HL-60/S4 treated with retinoic acid at 250 ng/mL for 4 days and 3 days (cell line): ENCODE measurements around the gene ZEB2.

ENCODE experiments used
- in situ Hi-C: fragments of 300-500 bp; cut with MboI; formaldehyde crosslinking; loops from 2 replicates; pipeline ENCODE4 v1.7.0; 2022; ENCODE audit warnings: low sequenced_read_pairs

The ZEB2 gene

GRCh38 chr2:144453486-144454158 is 66.3 kb downstream of the ZEB2 start:
- in situ Hi-C loops = no loop called here

- in situ Hi-C loops = no loop called here
These were observed 67.0 kb downstream of the ZEB2 start for GRCh38 chr2:144452989-144453336.

DNA sequence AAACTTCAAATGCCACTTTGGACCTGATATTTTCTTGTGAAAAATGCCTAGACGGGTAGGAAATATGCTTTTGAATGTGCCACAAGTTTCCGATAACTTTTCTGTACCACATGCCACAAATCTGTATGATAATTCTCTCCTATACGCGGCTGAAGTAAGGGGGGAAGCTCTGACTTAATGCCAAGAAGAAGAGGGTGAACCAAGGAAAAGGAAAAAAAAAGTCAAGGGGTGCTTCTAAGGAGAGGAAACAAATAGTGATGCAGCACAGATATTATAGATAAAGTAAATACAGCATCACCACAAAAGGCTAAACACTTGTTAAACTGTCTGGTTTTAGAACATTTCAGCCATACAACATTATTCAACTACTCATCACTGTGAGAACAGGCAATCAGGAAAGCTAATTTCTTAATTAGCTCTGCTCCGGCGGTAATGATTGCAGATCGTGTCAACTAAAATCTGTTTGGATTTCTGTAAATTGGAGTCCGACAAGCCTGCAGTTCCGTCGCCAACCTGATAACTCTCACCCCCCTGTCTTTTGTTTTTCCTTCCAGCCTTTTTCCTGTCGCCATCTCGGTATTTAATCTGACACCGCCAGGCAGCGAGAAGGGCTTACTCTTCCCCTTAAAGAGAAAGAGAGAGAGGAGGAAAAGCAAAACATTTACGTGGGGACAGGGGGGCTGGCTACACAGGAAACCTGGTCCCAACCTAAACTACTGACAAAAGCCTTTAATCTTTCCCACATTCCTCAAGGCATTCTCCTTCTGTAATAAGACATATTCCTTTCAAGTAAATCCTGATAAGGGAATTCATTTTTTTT is 67.5 kb downstream of the ZEB2 start:
- in situ Hi-C loops = no loop called here

DNA sequence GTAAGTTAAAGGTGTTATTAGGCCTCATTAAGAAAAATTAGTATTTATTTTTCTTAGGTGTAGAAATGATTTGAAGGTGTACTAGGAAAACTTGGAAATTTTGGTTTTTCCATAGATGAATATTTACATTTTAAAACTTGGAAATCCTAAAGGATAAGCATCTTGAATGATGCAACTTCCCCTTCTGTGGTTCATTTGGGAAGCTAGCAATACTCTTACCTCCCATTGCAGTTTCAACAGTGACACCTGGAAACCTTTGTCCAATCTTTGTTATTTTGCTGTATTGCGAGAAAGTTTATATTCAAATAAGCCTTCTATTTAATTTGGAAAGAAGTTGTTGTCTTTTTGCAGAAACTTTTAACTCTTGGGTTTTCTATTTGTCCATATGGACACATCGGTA is 68.5 kb downstream of the ZEB2 start:
- in situ Hi-C loops = no loop called here

DNA sequence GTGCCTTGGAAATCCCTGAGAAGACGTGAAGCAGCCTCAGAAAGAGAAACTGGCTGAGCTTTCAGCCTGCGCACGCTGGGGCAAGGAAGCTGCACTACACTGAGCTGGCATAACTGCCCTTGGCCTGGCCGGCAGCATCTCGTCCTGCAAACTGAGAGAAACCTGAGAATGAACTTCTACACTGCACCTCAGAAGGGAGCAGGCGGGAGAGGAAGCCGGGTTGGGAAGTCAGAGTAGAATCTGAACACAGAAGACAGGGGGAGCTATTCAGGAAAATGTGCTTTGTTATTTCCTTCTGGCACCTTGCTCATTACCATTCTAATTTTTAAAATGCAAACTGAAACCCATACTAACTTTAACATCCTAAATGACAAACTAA is 70.9 kb downstream of the ZEB2 start:
- in situ Hi-C loops = no loop called here

- in situ Hi-C loops = no loop called here
These were observed 71.4 kb downstream of the ZEB2 start for GRCh38 chr2:144448389-144449027.

DNA sequence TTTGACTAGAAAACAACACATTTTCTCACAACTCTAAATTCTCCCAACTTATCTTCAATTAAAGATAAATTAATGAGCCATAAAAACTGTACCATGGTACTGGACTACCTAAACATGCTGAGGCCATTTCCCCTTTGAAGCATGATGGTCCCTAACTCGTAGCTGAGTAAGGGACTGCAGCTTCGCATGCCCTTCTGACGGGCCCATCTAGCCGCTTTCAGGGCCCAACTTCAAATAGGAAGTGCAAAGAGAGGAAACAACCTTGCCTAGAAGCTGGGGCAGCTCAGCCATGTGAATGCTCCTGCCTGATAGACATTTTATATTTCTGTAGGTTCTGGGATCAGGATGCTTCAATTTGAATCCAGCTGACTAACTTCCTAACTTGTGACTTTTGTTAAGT is 72.4 kb downstream of the ZEB2 start:
- in situ Hi-C loops = no loop called here

GRCh38 chr2:144446136-144446535 is 73.8 kb downstream of the ZEB2 start:
- in situ Hi-C loops = no loop called here

DNA sequence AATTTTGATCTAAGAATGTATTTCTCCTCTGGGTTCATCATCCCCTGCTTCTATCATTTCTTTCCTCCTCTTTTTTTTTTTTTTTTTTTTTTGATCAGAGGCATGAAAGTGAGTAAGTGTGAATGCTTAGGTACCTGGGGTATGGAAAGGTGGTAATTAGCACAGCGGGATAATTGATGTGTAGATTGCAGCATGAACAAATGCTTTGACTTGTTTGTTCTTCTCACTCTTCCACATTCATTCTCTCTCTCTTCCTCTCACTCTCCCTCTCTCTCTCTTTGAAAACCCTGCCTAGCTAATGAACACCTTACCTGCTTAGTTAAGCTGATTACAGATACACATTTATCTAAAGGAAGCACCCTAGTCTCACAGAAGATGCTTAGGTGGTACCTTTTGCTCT is 74.7 kb downstream of the ZEB2 start:
- in situ Hi-C loops = no loop called here

GRCh38 chr2:144443837-144444817 is 75.8 kb downstream of the ZEB2 start:
- in situ Hi-C loops = no loop called here

- in situ Hi-C loops = no loop called here
These were observed 78.2 kb downstream of the ZEB2 start for GRCh38 chr2:144441711-144442141.

- in situ Hi-C loops = no loop called here
These were observed 79.9 kb downstream of the ZEB2 start for GRCh38 chr2:144439993-144440392.

GRCh38 chr2:144438801-144439631 is 80.9 kb downstream of the ZEB2 start:
- in situ Hi-C loops = no loop called here

- in situ Hi-C loops = no loop called here
These were observed 82.3 kb downstream of the ZEB2 start for GRCh38 chr2:144437636-144438035.

GRCh38 chr2:144434425-144435222 is 85.3 kb downstream of the ZEB2 start:
- in situ Hi-C loops = no loop called here

GRCh38 chr2:144432921-144433320 is 87.0 kb downstream of the ZEB2 start:
- in situ Hi-C loops = no loop called here

- in situ Hi-C loops = no loop called here
These were observed 87.9 kb downstream of the ZEB2 start for GRCh38 chr2:144431998-144432397.

- in situ Hi-C loops = no loop called here
These were observed 88.5 kb downstream of the ZEB2 start for GRCh38 chr2:144431392-144431783.

GRCh38 chr2:144430722-144431391 is 89.1 kb downstream of the ZEB2 start:
- in situ Hi-C loops = no loop called here
